ENCODE measurements around the gene SPAG17. TPM values are rescaled to one million over a fixed set of nuclear protein-coding genes. Genes with fewer than 3 reads are reported as not detected.

The SPAG17 gene
- total and polyA plus RNA-seq, 2 experiments from 2014 or later = 1.0 to 1.1 TPM

GRCh38 chr1:118118873-118119463, 66.1 kb downstream of the SPAG17 start (continued):
- TF ChIP-seq REST (IDR thresholded peaks at IDR 0.05; ENCODE audit: unreplicated experiment) = no peak
- no peak for TF ChIP-seq ZNF462 (CRISPR knock-in tag; IDR thresholded peaks at IDR 0.05)
- TF ChIP-seq ZNF331 (CRISPR knock-in tag; IDR thresholded peaks at IDR 0.05; ENCODE audit: low read depth) = no peak

DNA sequence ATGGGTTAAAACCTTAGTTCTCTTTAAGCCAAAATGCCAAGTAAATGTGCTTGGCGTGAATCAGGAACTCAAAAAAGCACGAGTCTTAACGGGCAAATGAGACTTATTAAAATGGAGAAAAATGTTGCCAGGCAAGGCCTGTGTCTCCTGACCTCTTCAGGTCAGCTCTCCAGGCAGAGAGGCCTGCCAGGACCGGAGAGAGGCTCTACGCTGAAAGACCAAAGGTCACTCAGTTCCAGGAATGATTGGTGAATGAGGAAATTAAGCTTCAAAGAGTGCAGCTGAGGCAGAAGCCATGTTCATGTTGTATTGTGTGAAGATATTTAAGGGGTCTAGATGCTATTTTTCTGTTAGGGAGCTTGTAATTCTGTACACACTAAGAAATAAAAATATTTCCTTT, 66.6 kb downstream of the SPAG17 start:
- no peaks in the 10 kb centered on the region for H3K9me2 ChIP-seq (ENCODE audit: insufficient read depth)
- no peaks in the 10 kb centered on the region for H3K79me2 ChIP-seq (replicated peaks; ENCODE audit: insufficient read depth)
- H3K27ac ChIP-seq (ENCODE audit: low read depth) = no peak overlapping the region
- no peak for ATAC-seq
- no peak overlapping the region for H2AFZ ChIP-seq
- H3K4me3 Mint-ChIP-seq = no peak overlapping the region
- no peaks in the 10 kb centered on the region for H3K4me1 ChIP-seq (ENCODE audit: insufficient read depth)
- H3K27ac Mint-ChIP-seq = no peak overlapping the region
- H3K36me3 ChIP-seq (ENCODE audit: insufficient read depth) = no peaks in the 10 kb centered on the region
- no peaks in the 10 kb centered on the region for H3K9me3 Mint-ChIP-seq
- no peaks in the 10 kb centered on the region for H3K27me3 ChIP-seq (ENCODE audit: insufficient read depth)
- H3K36me3 Mint-ChIP-seq (ENCODE audit: low read depth) = no peaks in the 10 kb centered on the region
- no peak for TF ChIP-seq STAT1 (IDR thresholded peaks at IDR 0.05; ENCODE audit: unreplicated experiment)
- no peak for TF ChIP-seq EZH2 (IDR thresholded peaks at IDR 0.05; ENCODE audit: low read depth, unreplicated experiment)
- TF ChIP-seq NANOG (IDR thresholded peaks at IDR 0.05; ENCODE audit: borderline replicate concordance) = no peak
- TF ChIP-seq, protein P1, sequence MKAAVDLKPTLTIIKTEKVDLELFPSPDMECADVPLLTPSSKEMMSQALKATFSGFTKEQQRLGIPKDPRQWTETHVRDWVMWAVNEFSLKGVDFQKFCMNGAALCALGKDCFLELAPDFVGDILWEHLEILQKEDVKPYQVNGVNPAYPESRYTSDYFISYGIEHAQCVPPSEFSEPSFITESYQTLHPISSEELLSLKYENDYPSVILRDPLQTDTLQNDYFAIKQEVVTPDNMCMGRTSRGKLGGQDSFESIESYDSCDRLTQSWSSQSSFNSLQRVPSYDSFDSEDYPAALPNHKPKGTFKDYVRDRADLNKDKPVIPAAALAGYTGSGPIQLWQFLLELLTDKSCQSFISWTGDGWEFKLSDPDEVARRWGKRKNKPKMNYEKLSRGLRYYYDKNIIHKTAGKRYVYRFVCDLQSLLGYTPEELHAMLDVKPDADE (IDR thresholded peaks at IDR 0.05) = no peak
- TF ChIP-seq JUNB (IDR thresholded peaks at IDR 0.05; ENCODE audit: unreplicated experiment) = no peak
- DNase-seq (ENCODE audit: low spot score) = no peak
- no peak overlapping the region for H3K4me3 ChIP-seq
- peaks cover 2% of the 10 kb centered on the region for H3K27me3 Mint-ChIP-seq (ENCODE audit: insufficient read depth, low read depth, poor library complexity)
- H3K4me2 ChIP-seq = no peak overlapping the region
- no peaks in the 10 kb centered on the region for H3F3A ChIP-seq (replicated peaks; ENCODE audit: low read depth)
- H3K4me1 Mint-ChIP-seq = peaks cover 6% of the 10 kb centered on the region; the same call in 2 of the 3 replicates
- no peaks in the 10 kb centered on the region for H4K20me1 ChIP-seq (replicated peaks; ENCODE audit: insufficient read depth)
